Measurements from ENCODE around the gene PTK6.
"Not testable (repeated sequence)": the region's sequence is repeated elsewhere in the genome, so short reads cannot be mapped to it uniquely, and the experiment has no call there.

Gene PTK6

DNA sequence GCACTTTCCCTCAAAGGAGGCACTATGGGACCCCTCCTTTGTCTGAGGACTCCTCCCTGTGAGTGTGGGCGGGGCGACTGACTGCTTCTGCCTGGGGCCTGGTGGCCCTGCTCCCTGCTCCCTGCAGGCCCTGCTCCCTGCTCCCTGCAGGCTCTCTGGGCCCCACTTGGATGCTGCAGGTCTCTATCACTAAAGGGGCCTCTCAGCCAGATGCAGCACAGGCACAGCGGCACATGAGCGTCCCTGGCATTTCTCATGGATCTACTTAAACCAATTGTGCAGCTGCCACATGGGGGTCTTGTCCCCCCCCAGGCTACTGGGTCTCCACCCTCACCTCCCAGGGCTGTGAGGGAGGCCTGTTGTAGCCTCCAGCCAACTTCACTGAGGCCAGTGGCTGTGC is 46.1 kb downstream of the PTK6 start:
- no peak for DNase-seq

DNA sequence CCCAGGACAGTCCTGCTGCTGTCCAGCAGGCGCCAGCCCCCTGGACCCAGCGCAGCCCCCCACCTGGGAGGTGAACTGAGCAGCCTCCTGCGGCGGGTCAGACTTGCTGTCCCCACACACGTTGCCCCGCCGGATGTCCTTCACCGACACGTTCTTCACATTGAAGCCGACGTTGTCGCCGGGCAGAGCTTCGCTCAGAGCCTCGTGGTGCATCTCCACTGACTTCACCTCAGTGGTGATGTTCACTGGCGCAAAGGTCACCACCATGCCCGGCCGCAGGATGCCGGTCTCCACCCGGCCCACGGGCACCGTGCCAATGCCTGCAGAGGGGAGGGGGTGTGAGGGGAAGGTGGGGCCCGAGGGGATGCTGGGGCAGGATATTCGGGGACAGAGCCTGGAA is 46.8 kb downstream of the PTK6 start:
- no peak for DNase-seq

DNA sequence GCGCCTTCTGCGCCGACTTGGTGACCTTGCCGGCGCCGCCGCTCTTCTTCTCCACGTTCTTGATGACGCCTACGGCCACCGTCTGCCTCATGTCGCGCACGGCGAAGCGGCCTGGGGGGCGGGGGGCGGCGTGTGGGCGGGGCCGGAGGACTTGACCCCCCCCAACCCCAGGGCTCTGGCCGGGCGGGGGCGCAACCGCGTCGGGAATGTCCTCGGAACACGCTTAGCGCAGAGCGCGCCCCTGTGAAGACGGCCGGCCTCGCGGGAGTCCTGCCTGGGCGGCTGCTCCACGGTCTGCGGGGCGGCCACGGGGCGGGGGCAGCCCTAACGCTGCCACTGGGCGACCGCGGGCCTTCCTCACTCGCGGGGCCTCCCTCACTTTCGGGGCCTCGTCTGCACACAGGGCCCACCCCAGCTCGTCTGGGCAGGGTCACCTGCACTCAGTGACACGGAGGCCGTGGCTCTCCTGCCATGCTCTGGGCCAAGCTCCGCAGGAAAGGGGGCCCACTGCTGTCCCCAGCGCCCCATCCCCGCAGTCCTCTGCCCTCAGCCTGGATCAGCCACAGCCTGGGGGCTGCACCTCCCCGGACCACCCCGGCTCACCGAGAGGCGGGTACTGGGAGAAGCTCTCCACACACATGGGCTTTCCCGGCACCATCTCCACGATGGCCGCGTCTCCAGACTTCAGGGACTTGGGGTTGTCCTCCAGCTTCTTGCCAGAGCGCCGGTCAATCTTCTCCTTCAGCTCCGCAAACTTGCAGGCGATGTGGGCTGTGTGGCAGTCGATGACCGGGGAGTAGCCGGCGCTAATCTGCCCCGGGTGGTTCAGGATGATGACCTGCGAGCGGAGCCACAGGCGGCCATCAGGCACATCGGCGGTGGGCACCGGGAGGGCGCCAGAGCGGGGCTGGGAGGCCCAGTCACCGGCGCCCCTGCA is 48.6 kb downstream of the PTK6 start:
- DNase-seq: no peak

DNA sequence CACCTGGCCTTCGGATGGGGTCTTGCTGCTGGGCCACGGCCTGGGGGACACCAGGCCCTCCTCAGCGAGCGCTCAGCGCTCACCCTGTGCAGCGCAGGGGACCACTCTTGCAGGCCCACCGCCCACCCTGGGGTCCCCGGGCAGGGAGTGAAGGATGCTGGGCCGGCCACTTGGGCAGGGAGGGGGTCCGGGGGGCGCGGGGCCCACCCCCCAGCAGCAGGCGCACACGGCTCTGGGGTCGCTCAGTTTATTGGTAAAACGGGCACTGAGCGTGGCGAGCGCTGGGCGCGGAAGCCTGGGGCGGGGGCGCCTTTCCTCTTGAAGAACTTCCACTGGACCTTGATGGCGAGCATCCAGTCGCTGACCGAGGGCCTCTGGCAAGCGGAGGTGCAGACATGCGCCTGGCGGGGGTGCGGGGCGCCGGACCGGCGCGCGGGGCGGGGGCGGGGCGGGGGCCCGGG is 49.4 kb downstream of the PTK6 start:
- DNase-seq: no peak

DNA sequence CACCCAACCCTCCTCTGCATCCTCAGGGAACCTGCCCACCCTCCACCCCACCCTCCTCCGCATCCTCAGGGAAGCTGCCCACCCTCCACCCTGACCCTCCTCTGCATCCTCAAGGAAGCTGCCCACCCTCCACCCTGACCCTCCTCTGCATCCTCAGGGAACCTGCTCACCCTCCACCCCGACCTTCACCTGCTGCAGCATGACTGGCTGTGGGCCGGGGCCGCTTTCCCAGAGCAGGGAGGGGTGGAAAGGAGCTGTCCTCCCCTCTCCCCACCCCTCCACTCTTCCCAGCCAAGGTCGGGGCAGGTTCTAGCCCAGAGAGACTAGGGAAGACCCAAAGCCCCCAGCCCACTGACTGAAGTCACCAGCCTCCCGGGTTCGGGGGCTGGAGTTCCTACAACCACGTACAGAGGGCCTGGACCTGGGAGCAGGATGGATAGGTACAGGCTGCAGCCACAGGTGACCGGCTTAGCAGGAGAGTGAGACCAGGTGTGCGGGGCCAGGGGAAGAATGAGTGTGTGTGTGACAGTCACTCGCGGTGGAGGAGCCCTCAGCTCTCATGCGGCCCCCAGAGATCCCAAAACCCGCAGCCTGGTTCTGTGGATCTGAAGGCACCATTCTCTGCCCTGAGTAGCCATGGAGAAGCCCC is 49.9 kb downstream of the PTK6 start:
- DNase-seq: no peak

DNA sequence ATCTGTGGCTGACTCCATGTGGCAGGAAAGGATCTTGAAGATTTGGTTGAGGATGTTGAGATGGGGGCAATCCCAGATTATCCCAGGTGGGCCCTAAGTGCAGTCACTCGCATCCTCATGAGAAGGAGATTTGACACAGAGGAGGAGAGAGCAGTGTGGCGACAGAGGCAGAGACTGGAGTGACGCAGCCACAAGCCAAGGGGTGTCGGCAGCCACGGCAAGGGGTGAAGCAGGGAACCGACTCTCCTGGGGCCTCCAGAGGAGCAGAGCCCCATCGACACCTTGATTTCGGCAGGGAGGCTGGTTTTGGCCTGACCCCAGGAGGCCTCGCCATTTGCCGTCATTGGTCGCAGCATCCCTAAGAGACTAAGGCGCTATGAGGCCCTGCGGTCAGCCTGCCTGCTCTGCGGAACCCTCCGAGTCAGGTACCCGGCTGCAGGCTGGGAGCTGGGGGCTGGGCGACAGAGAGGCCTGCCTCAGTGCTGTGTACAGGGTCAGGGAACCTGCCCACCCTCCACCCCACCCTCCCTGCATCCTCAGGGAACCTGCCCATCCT is 50.8 kb downstream of the PTK6 start:
- DNase-seq: no peak

DNA sequence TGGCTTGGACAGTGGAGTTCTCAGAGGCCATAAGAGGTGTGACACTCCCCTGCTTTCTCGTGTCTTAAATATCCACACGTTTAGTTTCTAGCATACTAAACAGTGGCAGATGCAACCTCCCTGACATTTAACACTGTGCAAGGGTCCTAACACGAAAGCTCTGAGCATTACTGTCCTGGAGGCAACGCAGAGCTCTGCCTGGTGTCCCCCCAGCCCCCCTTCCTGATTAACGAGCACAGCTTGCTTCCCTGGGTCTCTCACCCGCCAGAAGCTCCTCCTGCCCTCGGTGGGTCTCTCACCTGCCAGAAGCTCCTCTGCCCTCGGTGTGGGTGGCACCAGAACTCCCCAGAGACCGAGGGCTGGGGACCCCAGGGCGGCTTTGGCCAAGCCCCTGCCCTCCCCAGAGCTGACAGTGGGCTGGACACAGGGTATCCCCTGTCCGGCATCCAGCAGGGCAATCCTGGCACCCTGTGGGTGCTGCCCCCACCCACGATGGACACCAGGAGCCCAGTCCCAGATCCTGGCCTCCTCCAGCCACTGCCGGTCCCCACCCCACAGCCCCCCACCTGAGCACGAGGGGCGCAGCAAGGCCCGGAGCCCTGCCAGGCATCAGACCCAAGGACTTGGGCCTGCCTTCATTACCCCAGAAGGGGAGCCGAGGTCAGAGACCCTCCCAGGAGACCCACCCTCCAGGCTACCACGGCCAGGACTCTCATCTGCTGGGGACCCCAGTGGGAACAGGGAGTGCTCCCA is 52.3 kb downstream of the PTK6 start:
- DNase-seq: no peak

DNA sequence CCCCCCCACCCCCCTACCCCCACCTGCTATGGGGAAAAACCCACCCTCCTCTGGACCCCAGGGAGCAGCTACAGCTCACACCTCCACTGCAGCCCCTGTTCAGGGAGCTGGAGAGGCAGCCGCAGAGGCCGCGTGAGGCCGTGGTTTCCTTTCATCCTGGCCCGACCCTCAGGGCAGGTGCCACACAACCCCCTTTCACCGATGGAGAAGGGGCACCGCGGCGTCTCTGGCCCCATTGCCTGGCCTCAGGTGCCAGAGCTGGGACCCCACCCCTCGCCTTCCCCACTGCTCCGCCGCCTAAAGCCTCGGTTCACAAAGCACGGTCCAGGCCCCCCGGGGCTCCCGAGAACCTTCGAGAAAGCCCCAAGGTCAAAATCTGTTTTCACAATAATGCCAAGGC is 52.9 kb downstream of the PTK6 start:
- no peak for DNase-seq

DNA sequence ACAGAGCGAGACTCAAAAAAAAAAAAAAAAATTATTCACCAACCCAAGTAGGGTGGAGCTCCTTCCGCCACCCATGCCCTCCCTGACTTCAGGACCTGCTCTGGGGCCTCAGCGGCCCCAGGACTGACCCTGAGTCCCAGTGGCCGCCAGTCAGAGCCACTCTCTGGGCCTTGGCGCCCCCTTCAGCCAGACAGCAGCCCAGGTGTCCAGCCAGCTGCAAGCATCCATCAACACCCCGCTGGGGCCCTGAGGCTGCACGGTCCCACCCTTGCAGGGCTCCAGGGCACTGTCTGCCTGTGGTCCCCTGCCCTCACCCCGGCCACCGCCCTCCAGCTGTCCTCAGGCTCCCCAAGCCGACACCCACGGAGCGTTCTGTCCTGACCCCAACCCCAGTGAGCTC is 53.3 kb downstream of the PTK6 start:
- peak; percentile 18 for DNase-seq

DNA sequence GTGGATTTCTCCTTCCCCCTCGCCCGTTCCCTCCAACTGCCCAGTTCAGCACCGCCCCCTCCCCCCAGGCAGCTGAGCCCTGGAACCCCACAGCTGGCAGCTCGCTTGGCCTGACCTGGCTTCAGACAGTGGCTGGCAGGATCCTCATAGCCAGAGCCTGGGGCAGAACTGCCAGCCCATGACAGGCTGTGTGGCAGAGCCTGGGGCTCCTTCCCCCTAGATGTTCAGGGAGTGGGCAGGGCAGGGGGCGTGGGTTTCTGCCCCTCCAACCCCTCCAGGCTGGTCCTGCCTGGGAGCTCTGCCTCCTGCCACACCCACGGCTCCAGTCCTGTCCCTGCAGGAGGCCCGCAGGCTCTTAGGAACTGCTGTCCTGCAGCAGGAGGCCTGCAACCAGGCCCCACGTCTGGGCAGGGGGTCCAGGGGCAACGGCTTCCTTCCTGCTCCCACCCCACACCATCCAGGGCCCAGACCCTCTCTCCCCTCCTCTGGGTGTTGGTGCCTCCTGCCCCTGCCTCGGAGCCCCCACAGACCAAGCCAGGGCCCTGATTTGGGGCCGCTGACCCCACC is 55.1 kb downstream of the PTK6 start:
- no peak for DNase-seq

DNA sequence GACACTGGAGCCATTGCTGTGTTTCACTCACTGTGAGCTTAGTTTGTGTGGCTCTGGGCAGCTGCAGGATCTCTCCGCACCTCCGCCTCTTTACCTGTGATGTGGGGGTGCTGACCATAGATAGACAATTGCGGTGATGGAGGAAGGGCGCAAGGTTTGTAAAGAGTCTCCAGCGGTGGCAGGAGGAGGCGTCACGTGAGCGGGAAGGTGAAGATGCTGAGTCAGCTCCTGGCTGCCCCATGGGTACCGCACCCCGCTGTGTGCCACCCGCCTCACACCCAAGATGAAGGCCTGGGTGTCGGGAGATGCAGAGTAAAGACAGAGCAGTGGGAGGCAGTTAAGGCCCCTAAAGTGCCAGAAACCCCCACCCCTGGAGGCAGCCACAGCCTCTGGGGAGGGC is 55.7 kb downstream of the PTK6 start:
- DNase-seq: no peak

DNA sequence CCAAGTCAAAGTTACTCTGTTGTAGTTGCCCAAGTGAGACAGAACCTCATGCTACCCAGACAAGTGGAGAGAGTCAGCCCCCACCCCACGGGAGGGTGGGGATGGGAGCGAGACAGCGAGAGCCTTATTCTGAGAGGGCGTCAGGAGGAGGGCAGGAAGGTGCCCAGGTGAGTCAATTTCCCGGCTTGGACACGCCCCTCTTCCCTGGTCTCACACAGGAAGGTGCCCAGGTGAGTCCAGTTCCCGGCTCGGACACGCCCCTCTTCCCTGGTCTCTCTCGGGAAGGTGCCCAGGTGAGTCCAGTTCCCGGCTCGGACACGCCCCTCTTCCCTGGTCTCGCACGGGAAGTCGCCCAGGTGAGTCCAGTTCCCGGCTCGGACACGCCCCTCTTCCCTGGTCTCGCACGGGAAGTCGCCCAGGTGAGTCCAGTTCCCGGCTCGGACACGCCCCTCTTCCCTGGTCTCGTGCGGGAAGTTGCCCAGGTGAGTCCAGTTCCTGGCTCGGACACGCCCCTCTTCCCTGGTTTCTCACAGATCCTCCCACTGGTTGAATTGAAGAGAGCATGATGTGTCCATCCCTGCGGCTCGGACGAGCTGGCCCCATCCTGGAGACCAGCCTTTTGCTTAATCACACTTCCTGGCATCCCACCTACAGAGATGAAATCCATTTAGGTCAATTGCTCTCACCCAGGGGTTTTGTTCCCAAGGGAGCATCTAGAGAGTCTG is 57.3 kb downstream of the PTK6 start:
- not testable (repeated sequence) for DNase-seq

DNA sequence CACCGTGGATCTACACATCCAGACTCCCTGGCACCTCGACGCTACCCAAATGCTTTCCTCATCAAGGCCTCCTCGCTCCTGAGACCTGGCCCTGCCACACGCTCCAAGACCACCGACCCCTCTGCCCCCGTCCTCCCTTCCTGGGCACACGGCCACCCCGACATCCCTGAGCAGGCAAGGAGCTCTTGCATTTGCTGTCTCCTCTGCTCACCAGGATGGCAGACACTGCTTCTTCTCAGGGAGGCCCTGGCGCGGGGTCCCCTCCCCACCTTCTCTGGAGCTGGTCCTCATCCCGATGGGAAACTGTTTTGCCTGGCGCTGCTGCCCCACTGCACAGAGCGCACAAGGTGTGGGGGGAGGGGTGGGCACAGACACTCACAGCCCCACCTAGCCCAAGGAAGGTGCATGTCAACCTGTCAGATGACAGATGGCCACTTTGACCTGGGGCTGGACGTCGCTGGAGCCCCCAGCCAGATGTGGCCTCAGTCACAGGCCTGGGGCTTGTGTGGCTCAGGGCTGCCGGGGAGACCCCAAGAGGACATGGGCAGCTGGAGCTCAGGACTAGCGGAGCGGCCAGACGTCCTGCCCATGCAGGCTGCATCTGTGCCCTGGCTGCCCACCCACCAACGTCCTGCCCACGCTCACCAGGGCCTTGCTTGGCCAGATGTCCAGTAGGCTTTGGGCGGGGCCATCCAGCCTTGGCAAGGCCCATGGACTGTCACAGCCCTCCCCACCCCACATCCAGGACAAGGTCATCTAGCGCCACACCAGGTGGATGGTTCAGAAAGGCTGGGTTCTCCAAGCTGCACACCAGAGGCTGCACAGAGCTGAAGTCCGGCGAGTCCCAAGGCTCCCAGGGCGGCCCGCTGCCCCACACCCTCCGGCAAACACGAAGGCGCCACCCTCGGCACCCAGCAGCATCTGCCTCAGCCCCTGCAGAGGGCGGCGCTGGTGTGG is 58.6 kb downstream of the PTK6 start:
- no peak for DNase-seq

Data from DMS79 treated with DMSO at 0.1 percent for 48 hours (cell line).